Hindlimb muscle (tissue), 1 donor: ENCODE data around the gene ABCG1. TPM values are rescaled to one million over a fixed set of nuclear protein-coding genes. Genes with fewer than 3 reads are reported as not detected.

ENCODE experiments used
- DNase-seq: peaks from one replicate; pipeline ENCODE4 v3.0.0-alpha.2; 2013
- polyA plus RNA-seq: library from polyadenylated mRNA; unstranded; fragments of 120-200 nt; gene quantifications from one replicate; pipeline ENCODE4 v1.2.1, GENCODE V29; 2013; ENCODE audit not compliant: insufficient read length

The ABCG1 gene
- polyA plus RNA-seq, 1 donor = 9.8 TPM

GRCh38 chr21:42191696-42192595 is 27.0 kb upstream of the ABCG1 start:
- DNase-seq = no peak

- no peak for DNase-seq
Measured at GRCh38 chr21:42193131-42193671, 25.7 kb upstream of the ABCG1 start.

- DNase-seq = no peak
Measured at GRCh38 chr21:42193721-42194120, 25.2 kb upstream of the ABCG1 start.

- DNase-seq = no peak
Measured at GRCh38 chr21:42194863-42195262, 24.1 kb upstream of the ABCG1 start.

GRCh38 chr21:42195378-42196031 is 23.4 kb upstream of the ABCG1 start:
- DNase-seq = peak; percentile 36

- DNase-seq = no peak
Measured at GRCh38 chr21:42198929-42199867, 19.7 kb upstream of the ABCG1 start.

- no peak for DNase-seq
Measured at GRCh38 chr21:42199868-42200463, 19.0 kb upstream of the ABCG1 start.

- no peak for DNase-seq
Measured at GRCh38 chr21:42200906-42201614, 17.9 kb upstream of the ABCG1 start.

- no peak for DNase-seq
Measured at GRCh38 chr21:42201615-42202161, 17.3 kb upstream of the ABCG1 start.

- no peak for DNase-seq
Measured at GRCh38 chr21:42202321-42202720, 16.6 kb upstream of the ABCG1 start.

GRCh38 chr21:42203321-42203720 is 15.6 kb upstream of the ABCG1 start:
- no peak for DNase-seq

GRCh38 chr21:42203936-42204335 is 15.0 kb upstream of the ABCG1 start:
- no peak for DNase-seq

- DNase-seq = no peak
Measured at GRCh38 chr21:42207426-42207825, 11.5 kb upstream of the ABCG1 start.

- no peak for DNase-seq
Measured at GRCh38 chr21:42208036-42208435, 10.9 kb upstream of the ABCG1 start.

GRCh38 chr21:42208801-42209490 is 10.0 kb upstream of the ABCG1 start:
- no peak for DNase-seq

- DNase-seq = no peak
Measured at GRCh38 chr21:42209801-42210479, 9.0 kb upstream of the ABCG1 start.

GRCh38 chr21:42212266-42212665 is 6.7 kb upstream of the ABCG1 start:
- DNase-seq = no peak

- DNase-seq = no peak
Measured at GRCh38 chr21:42213082-42213774, 5.7 kb upstream of the ABCG1 start.

GRCh38 chr21:42214081-42214750 is 4.7 kb upstream of the ABCG1 start:
- DNase-seq = no peak
